ENCODE results near the gene NBL1. TPM values are rescaled to one million over a fixed set of nuclear protein-coding genes. Genes with fewer than 3 reads are reported as not detected.

The NBL1 gene
- total RNA-seq, 1 donor from 2014 or later, result 119 TPM

Other genes starting within 250 kb of the NBL1 start
- gene CAPZB, start 158.8 kb upstream of the NBL1 start, total RNA-seq, result 198 TPM
- not detected for gene HTR6, start 20.6 kb downstream of the NBL1 start, total RNA-seq
- gene TMCO4, start 155.6 kb downstream of the NBL1 start, total RNA-seq, result 23.0 TPM
- gene RNF186, start 171.0 kb downstream of the NBL1 start, total RNA-seq, result not detected
- 14.0 TPM for gene OTUD3, start 238.1 kb downstream of the NBL1 start, total RNA-seq

Data from sciatic nerve (tissue), 1 donor.